Spleen (tissue), 11 donors: ENCODE results near the gene SH2D3C. TPM values are rescaled to one million over a fixed set of nuclear protein-coding genes. Genes with fewer than 3 reads are reported as not detected.

Experiments used
- DNase-seq: peaks from one replicate; pipeline ENCODE4 v3.0.0-alpha.2; 2020
- H3K27ac ChIP-seq, 8 donors: fragments of 200-600 bp; sonication (generic) in 7 of 8; 1 replicate in 4 of 8; 2 replicates in 4 of 8; pipeline versions ENCODE4 v1.5.0 to v1.8.0; 2016 to 2021; ENCODE audit warnings: inconsistent platforms in 4 of 8, mild to moderate bottlenecking in 4 of 8, moderate library complexity in 1 of 8
- H3K27me3 ChIP-seq, 7 donors: fragments of 200-600 bp; sonication (generic) in 6 of 7; replicated peaks in 1 of 7; 1 replicate in 4 of 7; 2 replicates in 3 of 7; pipeline versions ENCODE4 v1.5.0 to v1.8.0; 2016 to 2021; ENCODE audit warnings: inconsistent platforms in 3 of 7, mild to moderate bottlenecking in 1 of 7
- H3K36me3 ChIP-seq, 6 donors: fragments of 200-600 bp; sonication (generic) in 5 of 6; 1 replicate in 4 of 6; 2 replicates in 2 of 6; pipeline versions ENCODE4 v1.5.0 to v1.8.0; 2016 to 2021; ENCODE audit warnings: inconsistent platforms in 2 of 6
- H3K4me1 ChIP-seq, 6 donors: fragments of 200-600 bp; sonication (generic) in 5 of 6; 1 replicate in 3 of 6; 2 replicates in 3 of 6; pipeline versions ENCODE4 v1.5.0 to v1.8.0; 2016 to 2021; ENCODE audit warnings: inconsistent platforms in 3 of 6
- H3K4me3 ChIP-seq, 8 donors: fragments of 200-600 bp; sonication (generic) in 7 of 8; 1 replicate in 4 of 8; 2 replicates in 4 of 8; pipeline versions ENCODE4 v1.5.0 to v1.8.0; 2016 to 2021; ENCODE audit warnings: inconsistent platforms in 4 of 8, mild to moderate bottlenecking in 4 of 8, moderate library complexity in 2 of 8
- H3K9me3 ChIP-seq, 8 donors: fragments of 200-600 bp; sonication (generic) in 7 of 8; 1 replicate in 4 of 8; 2 replicates in 4 of 8; pipeline versions ENCODE4 v1.5.0 to v1.8.0; 2016 to 2021; ENCODE audit warnings: inconsistent platforms in 4 of 8
- CTCF ChIP-seq, 11 experiments: fragments of 200-600 bp in 7 of 11; fragments of 450-650 bp in 4 of 11; sonication (generic) in 4 of 11; IDR thresholded peaks in 8 of 11; conservative IDR thresholded peaks in 3 of 11; 1 replicate in 7 of 11; 2 replicates in 4 of 11; pipeline versions ENCODE4 v1.4.0 to v1.8.0; 2016 to 2021; ENCODE audit warnings: antibody characterized with exemption in 11 of 11, inconsistent platforms in 4 of 11, mild to moderate bottlenecking in 1 of 11
- POLR2A ChIP-seq, 3 donors: fragments of 450-650 bp; IDR thresholded peaks; one replicate each; pipeline ENCODE4 v1.5.1; 2017; ENCODE audit warnings: antibody characterized with exemption in 3 of 3, mild to moderate bottlenecking in 1 of 3
- POLR2AphosphoS5 ChIP-seq, 3 donors: sonication (generic); formaldehyde crosslinking; IDR thresholded peaks; one replicate each; pipeline ENCODE4 v1.5.1; 2017; ENCODE audit warnings: antibody characterized with exemption in 3 of 3
- WGBS, 5 donors: extraction: QIAGEN DNeasy Blood & Tissue Kit in 3 of 5; methylation state at CpG; one replicate each; pipeline versions ENCODE4 v1.1.5 to v1.1.7; 2013 to 2018; 5-methylcytosine and 5-hydroxymethylcytosine counted together
- intact Hi-C: fragments of 100-400 bp; cut with DNase I; formaldehyde crosslinking; loops from one replicate; pipeline ENCODE4 v1.15.0; 2023; ENCODE audit warnings: low total_unique reads
- polyA plus RNA-seq, 3 donors: library from polyadenylated mRNA; stranded (reverse); fragments of 200-250 nt; gene quantifications; one replicate each; pipeline ENCODE4 v1.2.1, GENCODE V29; 2013
- total RNA-seq, 7 donors: library from RNA; depleted of rRNA in 3 of 7; stranded (reverse); fragments of >200 nt in 3 of 7; fragmentation: NEBNext Ultra II Directional in 4 of 7; extraction: Animal tissue kit (Norgen Biotek cat#: 25700) in 4 of 7; gene quantifications; one replicate each; pipeline versions ENCODE4 v1.1.0 to v1.2.1, GENCODE V29; 2016 to 2021
- donor health status: healthy with polysubstance abuse.
- donor health status: DM: no; HTN: no; CAD: no; lungs with moderate emphysema.
- donor health status: DM: no; HTN: no; CAD: no.
- donor health status: Bipolar disorder and iron deficiency.
- donor health status: healthy.
- donor health status: DM: no; HTN: no; CAD: no.
- donor health status: DM: yes; HTN: yes; CAD: no.

Gene SH2D3C
- total and polyA plus RNA-seq, 10 donors = 27.0 to 85.4 (median 50.9) TPM

DNA sequence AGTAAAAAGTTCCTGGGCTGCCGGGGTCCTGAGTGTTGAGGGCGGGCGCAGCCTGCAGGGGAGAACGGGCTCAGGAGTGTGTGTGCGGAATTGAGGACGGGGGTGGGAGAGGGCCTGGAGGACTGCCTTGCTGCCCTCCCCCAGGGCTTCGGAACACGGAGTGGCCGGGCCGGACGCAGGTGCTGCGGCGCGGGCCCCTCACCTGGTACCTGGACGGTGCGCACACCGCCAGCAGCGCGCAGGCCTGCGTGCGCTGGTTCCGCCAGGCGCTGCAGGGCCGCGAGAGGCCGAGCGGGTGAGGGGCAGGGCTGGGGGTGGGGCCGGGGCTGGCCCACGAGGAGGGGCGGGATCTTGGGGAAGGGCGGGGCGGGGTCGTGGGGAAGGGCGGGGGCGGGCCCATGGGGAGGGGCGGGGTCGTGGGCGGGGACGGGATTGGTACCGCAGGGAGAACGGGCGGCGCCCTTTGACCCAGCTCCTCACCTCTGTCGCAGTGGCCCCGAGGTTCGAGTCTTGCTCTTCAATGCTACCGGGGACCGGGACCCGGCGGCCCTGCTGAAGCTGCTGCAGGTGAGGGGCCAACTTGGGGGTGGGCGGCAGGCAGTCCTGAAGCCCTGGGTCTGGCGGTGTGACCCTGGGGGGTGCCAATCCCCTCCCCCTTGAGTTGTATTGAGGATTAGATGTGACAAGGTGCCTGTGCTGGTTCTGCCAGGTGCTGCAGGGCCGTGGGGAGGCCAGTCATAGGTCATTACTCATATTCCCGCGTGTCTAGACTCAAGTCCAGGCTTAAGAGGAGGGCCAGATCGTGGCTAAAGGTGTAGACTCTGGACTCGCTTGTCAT lies 31.3 kb upstream of the SH2D3C start:
- DNase-seq = no peak
- Histone ChIP-seq H3K9me3 (no peaks in the 10 kb centered on the region), H3K4me1 (peaks cover 0 to 64% (median 22%) of the 10 kb centered on the region in 6 donors), H3K27ac (peak overlapping the region in 5 of 8 donors; percentile 3 to 45 (median 36)), H3K4me3 (peak overlapping the region in 1 of 8 donors; percentile 27), H3K27me3 (no peaks in the 10 kb centered on the region), H3K36me3 (peaks cover 0 to 100% (median 64%) of the 10 kb centered on the region in 6 donors)
- 70 to 87% (median 73%) methylated on average over 38 to 57 of the region's 57 CpGs for WGBS, 5 donors
- intact Hi-C loops = no loop called here
- no peak for TF ChIP-seq POLR2A (IDR thresholded peaks at IDR 0.05)
- TF ChIP-seq POLR2AphosphoS5 (IDR thresholded peaks at IDR 0.05) = peak in 2 of 3 donors; percentile 29 to 73
- no peak for TF ChIP-seq CTCF (IDR thresholded peaks at IDR 0.05 in 8 of 11, conservative IDR thresholded peaks at IDR 0.05 in 3 of 11)

DNA sequence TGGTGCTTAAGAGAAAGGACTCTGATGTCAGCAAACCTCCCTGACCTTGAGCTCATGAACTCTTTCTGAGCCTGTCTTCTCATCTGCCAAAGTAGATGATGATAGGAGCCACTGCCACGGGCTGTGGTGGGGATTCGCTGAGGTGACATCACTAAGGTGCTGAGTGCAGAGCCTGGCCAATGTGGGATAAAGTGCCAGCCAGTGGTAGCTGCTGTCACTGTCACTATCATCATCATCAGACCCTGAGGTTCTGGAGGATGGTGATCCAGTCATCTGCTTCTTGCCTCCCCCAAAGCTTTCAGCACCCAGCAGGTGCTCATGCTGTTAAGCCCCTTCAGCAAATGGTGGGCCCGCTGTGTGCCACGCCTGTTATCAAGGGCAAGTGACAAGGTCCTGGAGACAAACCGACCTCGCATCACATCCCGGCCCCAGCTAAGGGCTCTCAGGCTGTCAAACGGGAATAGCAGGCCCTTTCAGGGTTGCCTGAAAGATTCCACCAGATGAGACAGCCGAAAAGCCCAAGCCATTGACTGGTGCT lies 30.6 kb upstream of the SH2D3C start:
- Histone ChIP-seq H3K4me3 (peak overlapping the region in 1 of 8 donors; percentile 27), H3K27ac (peak overlapping the region in 3 of 8 donors; percentile 4 to 45 (median 28)), H3K27me3 (no peaks in the 10 kb centered on the region), H3K9me3 (no peaks in the 10 kb centered on the region), H3K36me3 (peaks cover 0 to 99% (median 60%) of the 10 kb centered on the region in 6 donors), H3K4me1 (peaks cover 1 to 68% (median 25%) of the 10 kb centered on the region in 6 donors)
- TF ChIP-seq CTCF (IDR thresholded peaks at IDR 0.05 in 8 of 11, conservative IDR thresholded peaks at IDR 0.05 in 3 of 11) = no peak
- TF ChIP-seq POLR2A (IDR thresholded peaks at IDR 0.05) = no peak
- no peak for TF ChIP-seq POLR2AphosphoS5 (IDR thresholded peaks at IDR 0.05)
- DNase-seq = no peak
- intact Hi-C loops = no loop called here
- WGBS, 5 donors = 70 to 80% (median 75%) methylated on average over 9 of the region's 9 CpGs

- no peak overlapping the region for H3K27ac ChIP-seq
- H3K4me1 ChIP-seq = peaks cover 7 to 68% (median 30%) of the 10 kb centered on the region in 6 donors
- peak in 1 of 3 donors; percentile 71 for TF ChIP-seq POLR2AphosphoS5 (IDR thresholded peaks at IDR 0.05)
- no peak for TF ChIP-seq CTCF (IDR thresholded peaks at IDR 0.05 in 8 of 11, conservative IDR thresholded peaks at IDR 0.05 in 3 of 11)
- no peak for TF ChIP-seq POLR2A (IDR thresholded peaks at IDR 0.05)
- no peaks in the 10 kb centered on the region for H3K9me3 ChIP-seq
- H3K27me3 ChIP-seq = no peaks in the 10 kb centered on the region
- intact Hi-C loops = no loop called here
- peaks cover 0 to 93% (median 54%) of the 10 kb centered on the region in 6 donors for H3K36me3 ChIP-seq
- no peak for DNase-seq
- WGBS, 5 donors = 76 to 87% (median 84%) methylated on average over 6 to 17 of the region's 17 CpGs
- no peak overlapping the region for H3K4me3 ChIP-seq
These were observed 30.0 kb upstream of the SH2D3C start for GRCh38 chr9:127808347-127809001.
